NCI-H345 treated with DMSO at 0.1 percent for 48 hours (cell line): ENCODE results near the gene OSGIN1.

Experiments
- DNase-seq: peaks from one replicate; lab custom pipeline; 2025; ENCODE audit not compliant: unreplicated experiment; lab: John Stamatoyannopoulos, UW

Gene OSGIN1

GRCh38 chr16:83925957-83926725 is 26.9 kb upstream of the OSGIN1 start:
- DNase-seq: no peak

GRCh38 chr16:83926726-83927397 is 26.2 kb upstream of the OSGIN1 start:
- DNase-seq: no peak

- no peak for DNase-seq
These were observed 24.5 kb upstream of the OSGIN1 start for GRCh38 chr16:83928341-83929055.

- DNase-seq: no peak
These were observed 23.1 kb upstream of the OSGIN1 start for GRCh38 chr16:83929811-83930555.

- DNase-seq: no peak
These were observed 22.1 kb upstream of the OSGIN1 start for GRCh38 chr16:83930730-83931500.

GRCh38 chr16:83931556-83931955 is 21.5 kb upstream of the OSGIN1 start:
- DNase-seq: no peak

- DNase-seq: no peak
These were observed 20.7 kb upstream of the OSGIN1 start for GRCh38 chr16:83932304-83932703.

- no peak for DNase-seq
These were observed 19.9 kb upstream of the OSGIN1 start for GRCh38 chr16:83932955-83933673.

- DNase-seq: no peak
These were observed 19.0 kb upstream of the OSGIN1 start for GRCh38 chr16:83933885-83934683.

- no peak for DNase-seq
These were observed 18.4 kb upstream of the OSGIN1 start for GRCh38 chr16:83934684-83934977.

- no peak for DNase-seq
These were observed 17.8 kb upstream of the OSGIN1 start for GRCh38 chr16:83935005-83935857.

GRCh38 chr16:83935858-83936255 is 17.2 kb upstream of the OSGIN1 start:
- no peak for DNase-seq

GRCh38 chr16:83936581-83937165 is 16.4 kb upstream of the OSGIN1 start:
- no peak for DNase-seq

GRCh38 chr16:83937267-83937666 is 15.8 kb upstream of the OSGIN1 start:
- DNase-seq: no peak

- DNase-seq: no peak
These were observed 14.8 kb upstream of the OSGIN1 start for GRCh38 chr16:83937922-83938885.

- no peak for DNase-seq
These were observed 13.7 kb upstream of the OSGIN1 start for GRCh38 chr16:83939266-83939855.
